ENCODE results near the gene KLHL22.
A peak's percentile ranks its signal among the peaks of the same experiment; 100 is the strongest.

Gene KLHL22

DNA sequence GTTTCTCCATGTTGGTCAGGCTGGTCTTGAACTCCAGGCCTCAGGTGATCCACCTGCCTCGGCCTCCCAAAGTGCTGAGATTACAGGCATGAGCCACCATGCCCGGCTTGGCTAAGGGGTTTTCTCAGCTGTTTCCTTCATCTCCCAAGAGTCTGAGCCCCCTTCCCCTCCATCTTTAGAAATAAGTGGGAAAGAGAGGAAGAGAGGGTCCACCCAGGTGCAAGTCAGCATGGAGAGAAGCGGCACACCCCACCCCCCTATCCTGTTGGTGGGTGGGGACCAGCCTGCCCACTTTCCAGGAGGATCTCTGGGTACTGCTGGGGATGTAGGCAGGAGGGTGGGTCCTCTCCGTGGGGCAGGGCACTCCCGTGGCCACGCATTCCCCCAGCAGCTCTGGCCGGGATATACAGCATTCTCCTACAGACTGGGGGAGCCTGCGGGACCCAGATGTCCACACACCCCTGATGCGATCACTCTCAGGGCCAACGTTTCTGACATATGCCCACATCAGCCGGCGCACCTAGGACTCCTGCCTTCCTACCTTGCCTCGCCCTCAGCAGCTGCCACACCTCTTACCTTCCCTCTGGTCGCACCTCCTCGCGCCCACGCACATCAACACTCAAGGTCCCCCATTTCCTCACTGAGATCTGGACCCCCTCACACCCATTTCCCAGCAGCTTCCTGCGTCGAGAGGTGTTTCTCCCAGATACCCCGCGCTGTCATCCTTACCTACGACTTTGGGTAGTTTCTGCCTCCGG, 66.9 kb downstream of the KLHL22 start:
- Histone ChIP-seq H3K4me1 (ENCODE audit: low read depth, poor library complexity, severe bottlenecking) (no peaks in the 10 kb centered on the region), H3K4me2 (peak overlapping the region; percentile 93), H2AFZ (ENCODE audit: low read depth) (peak overlapping the region; percentile 91), H3K9ac (no peak overlapping the region), H3K27me3 (ENCODE audit: insufficient read depth, low read depth) (no peaks in the 10 kb centered on the region), H4K20me1 (ENCODE audit: insufficient read depth) (no peaks in the 10 kb centered on the region), H3K79me2 (ENCODE audit: insufficient read depth, low read depth) (no peaks in the 10 kb centered on the region), H3K4me3 (IDR thresholded peaks at IDR 0.05; ENCODE audit: insufficient read depth, low read depth, low read length) (no peak overlapping the region), H3K27ac (no peak overlapping the region), H3K36me3 (ENCODE audit: insufficient read depth) (no peaks in the 10 kb centered on the region)
- TF ChIP-seq, protein P1, sequence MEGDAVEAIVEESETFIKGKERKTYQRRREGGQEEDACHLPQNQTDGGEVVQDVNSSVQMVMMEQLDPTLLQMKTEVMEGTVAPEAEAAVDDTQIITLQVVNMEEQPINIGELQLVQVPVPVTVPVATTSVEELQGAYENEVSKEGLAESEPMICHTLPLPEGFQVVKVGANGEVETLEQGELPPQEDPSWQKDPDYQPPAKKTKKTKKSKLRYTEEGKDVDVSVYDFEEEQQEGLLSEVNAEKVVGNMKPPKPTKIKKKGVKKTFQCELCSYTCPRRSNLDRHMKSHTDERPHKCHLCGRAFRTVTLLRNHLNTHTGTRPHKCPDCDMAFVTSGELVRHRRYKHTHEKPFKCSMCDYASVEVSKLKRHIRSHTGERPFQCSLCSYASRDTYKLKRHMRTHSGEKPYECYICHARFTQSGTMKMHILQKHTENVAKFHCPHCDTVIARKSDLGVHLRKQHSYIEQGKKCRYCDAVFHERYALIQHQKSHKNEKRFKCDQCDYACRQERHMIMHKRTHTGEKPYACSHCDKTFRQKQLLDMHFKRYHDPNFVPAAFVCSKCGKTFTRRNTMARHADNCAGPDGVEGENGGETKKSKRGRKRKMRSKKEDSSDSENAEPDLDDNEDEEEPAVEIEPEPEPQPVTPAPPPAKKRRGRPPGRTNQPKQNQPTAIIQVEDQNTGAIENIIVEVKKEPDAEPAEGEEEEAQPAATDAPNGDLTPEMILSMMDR (conservative IDR thresholded peaks at IDR 0.05; ENCODE audit: low read depth, low read length) = no peak

DNA sequence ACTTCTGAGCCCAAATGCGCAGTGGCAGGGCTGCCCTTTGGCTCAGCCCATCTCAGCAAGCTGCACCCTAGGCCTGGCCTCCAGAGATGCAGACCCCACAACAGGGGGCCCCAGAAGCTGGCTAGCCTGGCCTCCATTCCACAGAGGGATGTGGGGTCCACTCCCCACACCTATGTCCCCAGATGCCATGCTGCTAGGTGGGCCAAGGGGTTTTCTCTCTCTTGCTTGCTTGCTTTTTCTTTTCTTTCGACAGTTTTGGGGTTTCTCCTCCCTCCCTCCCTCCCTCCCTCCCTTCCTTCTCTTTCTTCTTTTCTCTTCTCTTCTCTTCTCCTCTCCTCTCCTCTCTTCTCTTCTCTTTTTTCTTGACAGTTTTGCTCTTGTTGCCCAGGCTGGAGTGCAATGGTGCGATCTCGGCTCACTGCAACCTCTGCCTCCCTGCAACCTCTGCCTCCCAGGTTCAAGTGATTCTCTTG, 67.6 kb downstream of the KLHL22 start:
- Histone ChIP-seq H3K79me2 (ENCODE audit: insufficient read depth, low read depth) (no peaks in the 10 kb centered on the region), H3K4me1 (ENCODE audit: low read depth, poor library complexity, severe bottlenecking) (no peaks in the 10 kb centered on the region), H2AFZ (ENCODE audit: low read depth) (no peak overlapping the region), H3K27me3 (ENCODE audit: insufficient read depth, low read depth) (no peaks in the 10 kb centered on the region), H4K20me1 (ENCODE audit: insufficient read depth) (no peaks in the 10 kb centered on the region), H3K4me3 (IDR thresholded peaks at IDR 0.05; ENCODE audit: insufficient read depth, low read depth, low read length) (no peak overlapping the region), H3K9ac (no peak overlapping the region), H3K36me3 (ENCODE audit: insufficient read depth) (no peaks in the 10 kb centered on the region), H3K4me2 (no peak overlapping the region), H3K27ac (no peak overlapping the region)
- TF ChIP-seq, protein P1 (conservative IDR thresholded peaks at IDR 0.05; ENCODE audit: low read depth, low read length) = no peak

DNA sequence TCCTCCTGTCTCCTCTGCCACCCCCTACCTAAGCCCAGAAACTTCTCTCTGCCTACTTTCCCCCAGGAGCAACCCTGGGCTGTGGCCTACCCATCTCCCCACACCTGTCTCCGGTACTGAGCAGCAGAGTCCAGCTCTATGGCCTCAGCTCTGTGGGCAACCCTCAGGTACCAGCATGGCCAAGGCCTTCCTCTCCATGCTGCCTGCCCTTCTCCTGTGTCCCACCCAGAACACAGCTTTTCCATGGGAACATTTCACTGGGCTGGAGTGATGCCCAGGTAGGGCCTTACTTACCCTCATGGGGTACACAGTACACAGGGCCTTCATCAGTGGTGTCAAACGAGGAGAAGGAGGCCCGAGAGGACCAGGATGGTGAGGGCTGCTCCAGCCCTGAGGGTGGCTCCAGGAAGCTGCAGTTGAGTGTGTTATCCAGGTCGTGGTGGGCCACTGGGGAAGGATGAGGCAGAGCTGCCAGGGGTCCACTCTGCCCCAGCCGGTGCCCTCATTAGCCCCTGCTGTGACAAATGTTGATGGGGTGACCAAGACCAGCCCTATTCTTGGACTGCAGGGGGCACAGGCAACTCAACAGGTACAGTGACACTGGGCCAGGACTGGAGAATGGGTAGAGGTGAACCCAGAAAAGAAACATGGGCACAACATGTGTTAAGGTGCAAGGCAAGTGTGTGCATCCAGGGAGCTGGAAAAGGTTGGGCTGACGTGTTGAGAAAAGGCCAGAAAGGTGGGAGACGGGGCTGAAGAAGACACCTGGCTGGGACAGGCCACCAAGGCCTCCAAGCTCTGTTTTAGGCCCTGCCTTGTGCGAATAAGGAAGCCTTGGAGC, 68.3 kb downstream of the KLHL22 start:
- Histone ChIP-seq H3K4me3 (IDR thresholded peaks at IDR 0.05; ENCODE audit: insufficient read depth, low read depth, low read length) (no peak overlapping the region), H3K4me1 (ENCODE audit: low read depth, poor library complexity, severe bottlenecking) (no peaks in the 10 kb centered on the region), H3K27me3 (ENCODE audit: insufficient read depth, low read depth) (no peaks in the 10 kb centered on the region)

DNA sequence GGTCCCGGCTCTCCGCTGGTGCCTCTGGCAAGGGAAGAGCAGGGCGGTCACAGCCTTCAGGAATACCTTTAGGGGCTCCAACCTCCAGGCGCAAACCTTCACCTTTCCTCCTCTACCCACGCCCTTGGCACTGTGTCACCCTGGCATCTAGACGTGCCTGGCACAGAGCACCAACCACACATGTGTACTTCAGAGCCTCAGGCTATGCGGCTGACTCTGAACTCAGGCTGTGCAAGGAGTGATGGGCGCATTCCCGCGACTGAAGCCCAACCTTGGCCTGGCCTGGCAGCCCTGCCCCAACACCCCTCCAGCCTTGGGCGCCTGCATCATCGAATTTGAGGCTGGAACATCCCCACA, 69.4 kb downstream of the KLHL22 start:
- Histone ChIP-seq H3K36me3 (ENCODE audit: insufficient read depth) (no peaks in the 10 kb centered on the region), H3K4me3 (IDR thresholded peaks at IDR 0.05; ENCODE audit: insufficient read depth, low read depth, low read length) (no peak overlapping the region), H3K4me2 (no peak overlapping the region), H3K4me1 (ENCODE audit: low read depth, poor library complexity, severe bottlenecking) (no peaks in the 10 kb centered on the region), H2AFZ (ENCODE audit: low read depth) (no peak overlapping the region), H3K27ac (no peak overlapping the region), H3K27me3 (ENCODE audit: insufficient read depth, low read depth) (no peaks in the 10 kb centered on the region), H3K9ac (no peak overlapping the region), H3K79me2 (ENCODE audit: insufficient read depth, low read depth) (no peaks in the 10 kb centered on the region), H4K20me1 (ENCODE audit: insufficient read depth) (no peaks in the 10 kb centered on the region)
- TF ChIP-seq, protein P1 (conservative IDR thresholded peaks at IDR 0.05; ENCODE audit: low read depth, low read length) = no peak

More for the DNA sequence above, 68.3 kb downstream of the KLHL22 start:
- no peak overlapping the region for H2AFZ ChIP-seq (ENCODE audit: low read depth)
- no peak overlapping the region for H3K4me2 ChIP-seq
- H3K27ac ChIP-seq = no peak overlapping the region
- no peak overlapping the region for H3K9ac ChIP-seq
- no peaks in the 10 kb centered on the region for H3K36me3 ChIP-seq (ENCODE audit: insufficient read depth)
- TF ChIP-seq, protein P1 (conservative IDR thresholded peaks at IDR 0.05; ENCODE audit: low read depth, low read length) = no peak
- no peaks in the 10 kb centered on the region for H4K20me1 ChIP-seq (ENCODE audit: insufficient read depth)
- no peaks in the 10 kb centered on the region for H3K79me2 ChIP-seq (ENCODE audit: insufficient read depth, low read depth)

All from KMS-11 (cell line).